OCI-LY7 (cell line): Measurements from ENCODE around the gene PLEKHH3. TPM values are rescaled to one million over a fixed set of nuclear protein-coding genes. Genes with fewer than 3 reads are reported as not detected.

Source experiments
- BruUV-seq: library from RNA; stranded (reverse); fragments of 400-500 nt; replicated peaks from 2 replicates; lab custom pipeline; 2021; lab: Mats Ljungman, UMichigan
- CTCF ChIA-PET: fragments of 300-600 bp; sonication (Branson Sonifier 250); formaldehyde crosslinking; loops from one replicate; lab custom pipeline; 2022; ENCODE audit warnings: antibody characterized with exemption; ENCODE audit not compliant: unreplicated experiment; lab: Charles Lee
- POLR2A ChIA-PET: fragments of 300-600 bp; sonication (Branson Sonifier 250); formaldehyde crosslinking; loops from one replicate; lab custom pipeline; 2022; ENCODE audit warnings: antibody characterized with exemption; lab: Charles Lee
- DNase-seq: peaks from one replicate; pipeline ENCODE4 v3.0.0-alpha.2; 2015; ENCODE audit warnings: low spot score
- H2AFZ ChIP-seq: fragments of 200-600 bp; sonication (generic), shearing (Covaris generic); 2 replicates; pipeline ENCODE4 v1.6.1; 2014; ENCODE audit warnings: mild to moderate bottlenecking, antibody characterized with exemption, low read length, moderate library complexity
- H3K27ac ChIP-seq: fragments of 200-600 bp; sonication (generic); 2 replicates; pipeline ENCODE4 v1.5.1; 2014; ENCODE audit warnings: mixed run types, low read depth, mild to moderate bottlenecking, moderate library complexity, low read length, inconsistent platforms; ENCODE audit not compliant: poor library complexity, severe bottlenecking
- H3K36me3 ChIP-seq: fragments of 200-600 bp; sonication (generic); 2 replicates; pipeline ENCODE4 v1.6.1; 2014; ENCODE audit warnings: mild to moderate bottlenecking, antibody characterized with exemption, low read length, moderate library complexity, mixed read lengths; ENCODE audit not compliant: insufficient read depth
- H3K4me1 ChIP-seq: fragments of 200-600 bp; sonication (generic); 2 replicates; pipeline ENCODE4 v1.5.1; 2014; ENCODE audit warnings: mild to moderate bottlenecking, low read length; ENCODE audit not compliant: insufficient read depth, poor library complexity, severe bottlenecking
- H3K4me2 ChIP-seq: fragments of 200-600 bp; sonication (generic); 2 replicates; pipeline ENCODE4 v1.6.1; 2014; ENCODE audit warnings: mild to moderate bottlenecking, low read length
- H3K4me3 ChIP-seq: fragments of 200-600 bp; sonication (generic); 2 replicates; pipeline ENCODE4 v1.5.1; 2014; ENCODE audit warnings: mild to moderate bottlenecking, low read depth, low read length; ENCODE audit not compliant: poor library complexity, severe bottlenecking
- H3K79me2 ChIP-seq: fragments of 200-600 bp; sonication (generic); 2 replicates; pipeline ENCODE4 v1.6.1; 2016; ENCODE audit warnings: low read depth, mild to moderate bottlenecking, low read length, moderate library complexity, mixed read lengths; ENCODE audit not compliant: insufficient read depth
- H3K9me2 ChIP-seq: fragments of 200-600 bp; sonication (generic); 2 replicates; pipeline ENCODE4 v1.6.1; 2016; ENCODE audit warnings: mild to moderate bottlenecking, low read length, mixed read lengths; ENCODE audit not compliant: insufficient read depth
- H3K9me3 ChIP-seq: fragments of 200-600 bp; sonication (generic); 2 replicates; pipeline ENCODE4 v1.6.1; 2014; ENCODE audit warnings: mild to moderate bottlenecking, mixed run types, low read length, mixed read lengths
- H4K20me1 ChIP-seq: fragments of 200-600 bp; sonication (generic); 2 replicates; pipeline ENCODE4 v1.6.1; 2014; ENCODE audit warnings: mild to moderate bottlenecking, antibody characterized with exemption, low read length, moderate library complexity, mixed read lengths; ENCODE audit not compliant: insufficient read depth
- CTCF ChIP-seq: fragments of 200-600 bp; sonication (generic); conservative IDR thresholded peaks from 2 replicates; pipeline ENCODE4 v1.5.1; 2014; ENCODE audit warnings: mild to moderate bottlenecking, antibody characterized with exemption, low read length, moderate library complexity, mixed read lengths
- EZH2phosphoT487 ChIP-seq: fragments of 200-600 bp; sonication (generic); IDR thresholded peaks from 2 replicates; pipeline ENCODE4 v1.6.1; 2018; ENCODE audit warnings: low read depth, borderline replicate concordance, mild to moderate bottlenecking, mixed run types, antibody characterized with exemption, low read length, moderate library complexity, mixed read lengths
- intact Hi-C: fragments of 100-400 bp; cut with micrococcal nuclease; formaldehyde crosslinking; loops from one replicate; pipeline ENCODE4 v1.10.0; 2022; ENCODE audit not compliant: unreplicated experiment
- total RNA-seq, 2 experiments: library from RNA; depleted of rRNA in 1 of 2; stranded (reverse); fragments of >200 nt in 1 of 2; shearing (Covaris generic) in 1 of 2; gene quantifications; 2 replicates each; pipeline ENCODE4 v1.2.3, GENCODE V29; 2014 to 2022

Gene PLEKHH3
- total RNA-seq, 2 experiments from 2014 or later: 24.4 to 47.5 TPM

GRCh38 chr17:42657824-42658588 lies 18.8 kb downstream of the PLEKHH3 start:
- ChIA-PET CTCF (interaction anchor here (1.1 kb wide), 1 partner anchor 19 kb away, joined by 3 read pairs; no protein-coding TSS in a partner anchor), POLR2A (interaction anchor here (1.0 to 1.4 kb wide), 3 partner anchors 13 to 40 kb away, joined by 3 to 4 read pairs (median 4); no protein-coding TSS in a partner anchor)
- no peaks in the 10 kb centered on the region for H4K20me1 ChIP-seq
- H3K4me1 ChIP-seq: peaks cover 17% of the 10 kb centered on the region
- H3K4me3 ChIP-seq: no peak overlapping the region
- peak overlapping the region; percentile 96 for H3K4me2 ChIP-seq
- H3K27ac ChIP-seq: no peak overlapping the region
- no peak for TF ChIP-seq CTCF
- TF ChIP-seq EZH2phosphoT487: no peak
- no peaks in the 10 kb centered on the region for H3K36me3 ChIP-seq
- no peaks in the 10 kb centered on the region for H3K9me2 ChIP-seq
- H3K79me2 ChIP-seq: no peaks in the 10 kb centered on the region
- H3K9me3 ChIP-seq: peaks cover 5% of the 10 kb centered on the region; the same call in 1 of the 2 replicates
- no peak for DNase-seq
- BruUV-seq: no TSS peak
- peak overlapping the region; percentile 92; the same call in 1 of the 2 replicates for H2AFZ ChIP-seq
- intact Hi-C loops: loop anchor here (2.0 to 5.0 kb wide), 2 partner anchors 17 to 41 kb away; no protein-coding TSS in a partner anchor

GRCh38 chr17:42655528-42655927 lies 21.3 kb downstream of the PLEKHH3 start:
- no peaks in the 10 kb centered on the region for H3K79me2 ChIP-seq
- no peak overlapping the region; the same call in 1 of the 2 replicates for H2AFZ ChIP-seq
- BruUV-seq: no TSS peak
- H3K4me2 ChIP-seq: no peak overlapping the region
- H3K36me3 ChIP-seq: no peaks in the 10 kb centered on the region
- no peak overlapping the region for H3K27ac ChIP-seq
- no peak for DNase-seq
- POLR2A ChIA-PET: no interaction called here
- H4K20me1 ChIP-seq: no peaks in the 10 kb centered on the region
- no peak overlapping the region for H3K4me3 ChIP-seq
- peaks cover 5% of the 10 kb centered on the region; the same call in 1 of the 2 replicates for H3K9me3 ChIP-seq
- no peaks in the 10 kb centered on the region for H3K9me2 ChIP-seq
- intact Hi-C loops: loop anchor here (5.0 kb wide), 1 partner anchor 38 kb away; no protein-coding TSS in a partner anchor
- TF ChIP-seq EZH2phosphoT487: no peak
- no peak for TF ChIP-seq CTCF
- CTCF ChIA-PET: interaction anchor here (0.5 kb wide), 1 partner anchor 125 kb away, joined by 3 read pairs; no protein-coding TSS in a partner anchor
- peaks cover 16% of the 10 kb centered on the region for H3K4me1 ChIP-seq
